Right atrium auricular region (tissue), 2 donors: Measurements from ENCODE around the gene EFCAB6. TPM values are rescaled to one million over a fixed set of nuclear protein-coding genes. Genes with fewer than 3 reads are reported as not detected.

Experiments used
- DNase-seq: peaks from one replicate; pipeline ENCODE4 v3.0.0-alpha.2; 2019; ENCODE audit warnings: low spot score
- H3K27ac ChIP-seq, 2 donors: fragments of 200-600 bp; sonication (generic); 1 replicate in 1 of 2; 2 replicates in 1 of 2; pipeline ENCODE4 v1.5.1; 2016 to 2019
- H3K27me3 ChIP-seq, 2 donors: fragments of 200-600 bp; sonication (generic); one replicate each; pipeline versions ENCODE4 v1.5.1 to v1.6.0; 2017 to 2019
- H3K36me3 ChIP-seq: fragments of 200-600 bp; sonication (generic); one replicate; pipeline ENCODE4 v1.5.1; 2016
- H3K4me1 ChIP-seq, 2 donors: fragments of 200-600 bp; sonication (generic); one replicate each; pipeline versions ENCODE4 v1.5.1 to v1.6.0; 2017 to 2019
- H3K4me3 ChIP-seq, 2 donors: fragments of 200-600 bp; sonication (generic); 1 replicate in 1 of 2; 2 replicates in 1 of 2; pipeline ENCODE4 v1.5.1; 2017 to 2019; ENCODE audit warnings: mild to moderate bottlenecking in 1 of 2, moderate library complexity in 1 of 2
- H3K9me3 ChIP-seq, 2 donors: fragments of 200-600 bp; sonication (generic); one replicate each; pipeline ENCODE4 v1.5.1; 2019
- total RNA-seq, 2 donors: library from RNA; depleted of rRNA; stranded (reverse); fragments of >200 nt; gene quantifications; one replicate each; pipeline ENCODE4 v1.1.0, GENCODE V29; 2016
- TF ChIP-seq, protein P1 (sequence below), 2 donors: fragments of 200-600 bp; sonication (generic); IDR thresholded peaks; one replicate each; pipeline ENCODE4 v1.5.1; 2019; ENCODE audit warnings: antibody characterized with exemption in 2 of 2

The EFCAB6 gene
- total RNA-seq, 2 donors from 2014 or later: 1.5 TPM

DNA sequence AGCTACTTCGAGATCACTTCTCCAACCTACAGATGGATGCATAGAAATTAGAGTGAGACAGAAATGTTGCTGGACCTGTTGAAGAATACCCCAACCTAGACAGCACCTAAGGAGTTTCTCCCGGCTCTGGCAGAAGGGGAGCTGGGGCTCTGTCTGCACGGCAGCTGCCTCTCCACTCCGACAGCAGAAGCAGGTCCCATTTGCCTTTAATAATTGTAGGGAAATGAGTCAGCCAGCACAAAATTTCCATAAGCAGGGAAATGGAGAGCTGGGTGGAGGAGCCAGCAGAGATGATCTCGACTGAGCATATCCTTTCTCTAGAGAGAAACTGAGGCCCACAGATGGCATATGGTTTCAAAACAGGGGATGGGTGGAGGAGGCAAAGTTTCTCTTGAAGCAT, 80.1 kb downstream of the EFCAB6 start:
- Histone ChIP-seq H3K4me3 (no peak overlapping the region), H3K27ac (no peak overlapping the region), H3K36me3 (no peaks in the 10 kb centered on the region), H3K9me3 (no peaks in the 10 kb centered on the region), H3K27me3 (no peaks in the 10 kb centered on the region), H3K4me1 (peaks cover 0 to 5% of the 10 kb centered on the region in 2 donors)
- DNase-seq: no peak
- TF ChIP-seq, protein P1, sequence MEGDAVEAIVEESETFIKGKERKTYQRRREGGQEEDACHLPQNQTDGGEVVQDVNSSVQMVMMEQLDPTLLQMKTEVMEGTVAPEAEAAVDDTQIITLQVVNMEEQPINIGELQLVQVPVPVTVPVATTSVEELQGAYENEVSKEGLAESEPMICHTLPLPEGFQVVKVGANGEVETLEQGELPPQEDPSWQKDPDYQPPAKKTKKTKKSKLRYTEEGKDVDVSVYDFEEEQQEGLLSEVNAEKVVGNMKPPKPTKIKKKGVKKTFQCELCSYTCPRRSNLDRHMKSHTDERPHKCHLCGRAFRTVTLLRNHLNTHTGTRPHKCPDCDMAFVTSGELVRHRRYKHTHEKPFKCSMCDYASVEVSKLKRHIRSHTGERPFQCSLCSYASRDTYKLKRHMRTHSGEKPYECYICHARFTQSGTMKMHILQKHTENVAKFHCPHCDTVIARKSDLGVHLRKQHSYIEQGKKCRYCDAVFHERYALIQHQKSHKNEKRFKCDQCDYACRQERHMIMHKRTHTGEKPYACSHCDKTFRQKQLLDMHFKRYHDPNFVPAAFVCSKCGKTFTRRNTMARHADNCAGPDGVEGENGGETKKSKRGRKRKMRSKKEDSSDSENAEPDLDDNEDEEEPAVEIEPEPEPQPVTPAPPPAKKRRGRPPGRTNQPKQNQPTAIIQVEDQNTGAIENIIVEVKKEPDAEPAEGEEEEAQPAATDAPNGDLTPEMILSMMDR (IDR thresholded peaks at IDR 0.05): no peak

DNA sequence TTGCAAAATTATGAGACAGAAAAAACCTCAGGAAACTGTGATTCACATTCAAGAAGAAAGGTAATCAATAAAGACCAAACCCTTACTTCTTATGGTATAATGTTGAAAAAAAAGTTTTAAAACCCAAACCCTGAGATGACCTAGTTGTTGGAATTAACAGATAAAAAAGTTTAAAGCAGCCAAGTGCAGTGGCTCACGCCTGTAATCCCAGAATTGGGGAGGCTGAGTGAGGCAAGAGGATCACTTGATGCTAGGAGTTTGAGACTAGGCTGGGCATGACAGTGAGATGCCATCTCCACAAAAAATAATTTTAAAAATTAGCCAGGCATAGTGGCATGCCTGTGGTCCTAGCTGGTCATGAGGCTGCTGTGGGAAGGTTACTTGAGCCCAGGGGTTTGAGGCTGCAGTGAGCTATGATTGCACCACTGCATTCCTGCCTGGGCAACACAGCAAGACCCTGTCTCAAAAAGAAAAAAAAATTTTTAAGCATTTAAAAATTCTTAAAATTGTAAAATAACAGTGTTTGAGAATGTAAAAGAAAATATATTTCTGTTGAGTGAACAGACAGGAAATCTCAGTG, 85.1 kb downstream of the EFCAB6 start:
- Histone ChIP-seq H3K4me1 (peaks cover 0 to 10% of the 10 kb centered on the region in 2 donors), H3K4me3 (no peak overlapping the region), H3K27me3 (no peaks in the 10 kb centered on the region), H3K36me3 (no peaks in the 10 kb centered on the region), H3K9me3 (no peaks in the 10 kb centered on the region), H3K27ac (no peak overlapping the region)
- no peak for DNase-seq
- TF ChIP-seq, protein P1 (IDR thresholded peaks at IDR 0.05): no peak

DNA sequence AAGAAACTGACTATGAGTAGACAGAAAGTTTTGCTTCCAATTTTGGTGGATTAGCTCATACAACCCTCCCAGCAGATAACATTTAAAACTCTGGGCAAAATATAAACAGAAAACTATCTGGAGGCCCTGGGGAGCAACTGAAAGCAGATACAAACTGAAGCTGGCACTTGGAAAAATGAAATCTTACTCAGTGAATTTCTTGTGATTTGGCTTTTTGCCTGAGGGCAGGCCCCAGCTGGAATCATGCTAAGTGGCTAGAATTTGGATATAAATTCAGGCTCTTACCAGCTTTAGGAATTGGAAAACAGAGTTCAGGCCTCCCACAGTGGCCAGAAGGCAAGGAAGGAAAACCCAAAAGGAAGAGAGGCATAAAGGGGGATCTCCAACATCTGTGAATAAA, 85.8 kb downstream of the EFCAB6 start:
- Histone ChIP-seq H3K4me3 (no peak overlapping the region), H3K9me3 (no peaks in the 10 kb centered on the region), H3K36me3 (no peaks in the 10 kb centered on the region), H3K27ac (peak overlapping the region; percentile 6 to 49), H3K4me1 (peaks cover 0 to 10% of the 10 kb centered on the region in 2 donors), H3K27me3 (no peaks in the 10 kb centered on the region)
- TF ChIP-seq, protein P1 (IDR thresholded peaks at IDR 0.05): no peak
- no peak for DNase-seq

DNA sequence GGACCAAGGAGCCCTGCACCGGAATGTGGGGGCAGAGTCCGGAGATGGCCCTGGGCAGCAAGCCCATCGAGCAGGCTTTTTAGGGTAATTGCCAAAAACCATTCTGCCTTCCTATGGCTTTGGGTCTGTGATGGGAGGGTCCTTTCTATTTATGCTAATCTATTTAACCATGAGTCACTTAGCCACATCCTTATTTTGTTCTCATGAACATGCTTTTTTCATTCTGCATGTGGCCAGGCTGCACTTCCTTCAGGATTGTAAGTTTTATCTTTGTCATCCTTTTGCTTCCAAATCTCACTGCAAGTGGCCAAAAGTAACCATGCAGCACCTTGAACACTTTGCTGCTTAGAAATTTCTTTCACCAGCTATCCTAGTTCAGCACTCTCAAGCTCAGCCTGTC, 88.3 kb downstream of the EFCAB6 start:
- H3K4me1 ChIP-seq: peaks cover 0 to 10% of the 10 kb centered on the region in 2 donors
- H3K36me3 ChIP-seq: no peaks in the 10 kb centered on the region
- H3K27me3 ChIP-seq: no peaks in the 10 kb centered on the region
- no peaks in the 10 kb centered on the region for H3K9me3 ChIP-seq
- no peak overlapping the region for H3K4me3 ChIP-seq
- H3K27ac ChIP-seq: no peak overlapping the region
- TF ChIP-seq, protein P1 (IDR thresholded peaks at IDR 0.05): no peak
- no peak for DNase-seq

DNA sequence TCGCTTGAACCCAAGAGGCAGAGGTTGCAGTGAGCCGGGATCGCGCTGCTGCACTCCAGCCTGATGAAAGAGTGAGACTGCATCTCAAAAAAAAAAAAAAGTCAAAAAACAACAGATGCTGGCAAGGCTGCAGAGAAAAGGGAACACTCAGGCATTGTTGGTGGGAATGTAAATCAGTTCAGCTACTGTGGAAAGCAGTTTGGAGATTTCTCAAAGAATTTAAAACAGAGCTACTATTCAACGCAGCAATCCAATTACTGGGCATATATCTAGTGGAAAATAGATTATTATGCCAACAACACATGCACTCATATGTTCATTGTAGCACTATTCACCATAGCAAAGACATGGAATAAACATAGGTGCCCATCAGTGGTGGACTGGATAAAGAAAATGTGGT, 89.7 kb downstream of the EFCAB6 start:
- H3K27me3 ChIP-seq: no peaks in the 10 kb centered on the region
- no peaks in the 10 kb centered on the region for H3K9me3 ChIP-seq
- H3K4me3 ChIP-seq: no peak overlapping the region
- peaks cover 0 to 10% of the 10 kb centered on the region in 2 donors for H3K4me1 ChIP-seq
- H3K36me3 ChIP-seq: no peaks in the 10 kb centered on the region
- TF ChIP-seq, protein P1 (IDR thresholded peaks at IDR 0.05): no peak
- no peak for DNase-seq
- no peak overlapping the region for H3K27ac ChIP-seq

DNA sequence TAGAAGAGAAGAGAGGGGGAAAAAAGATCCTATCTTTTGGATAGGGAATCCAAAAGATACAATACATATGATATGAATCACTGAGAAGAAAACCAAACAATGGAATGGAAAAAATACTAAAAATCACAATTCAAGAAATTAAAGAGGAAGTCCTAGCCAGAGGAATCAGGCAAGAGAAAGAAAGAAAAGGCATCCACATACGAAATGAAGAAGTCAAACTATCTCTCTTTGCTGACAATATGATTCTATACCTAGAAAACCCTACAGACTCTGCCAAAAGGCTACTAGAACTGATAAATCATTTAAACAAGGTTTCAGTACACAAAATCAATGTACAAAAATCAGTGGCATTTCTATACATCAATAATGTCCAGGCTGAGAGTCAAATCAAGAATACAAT, 91.4 kb downstream of the EFCAB6 start:
- no peak for DNase-seq
- TF ChIP-seq, protein P1 (IDR thresholded peaks at IDR 0.05): no peak

More for the DNA sequence above, 91.4 kb downstream of the EFCAB6 start:
- no peak overlapping the region for H3K27ac ChIP-seq
- H3K27me3 ChIP-seq: no peaks in the 10 kb centered on the region
- no peaks in the 10 kb centered on the region for H3K4me1 ChIP-seq
- no peaks in the 10 kb centered on the region for H3K9me3 ChIP-seq
- H3K4me3 ChIP-seq: no peak overlapping the region
- no peaks in the 10 kb centered on the region for H3K36me3 ChIP-seq
